PC-9 (cell line): ENCODE measurements around the gene HNRNPK. TPM values are rescaled to one million over a fixed set of nuclear protein-coding genes. Genes with fewer than 3 reads are reported as not detected.

ENCODE experiments used
- BruUV-seq: library from RNA; stranded (reverse); fragments of 400-500 nt; replicated peaks from 2 replicates; lab custom pipeline; 2021; lab: Mats Ljungman, UMichigan
- CTCF ChIA-PET: fragments of 300-600 bp; sonication (Branson Sonifier 250); formaldehyde crosslinking; loops from one replicate; lab custom pipeline; 2022; ENCODE audit warnings: antibody characterized with exemption; lab: Charles Lee
- POLR2A ChIA-PET: fragments of 300-600 bp; sonication (Branson Sonifier 250); formaldehyde crosslinking; loops from one replicate; lab custom pipeline; 2022; ENCODE audit warnings: antibody characterized with exemption; ENCODE audit not compliant: unreplicated experiment; lab: Charles Lee
- DNase-seq, 2 experiments: peaks; one replicate each; pipeline versions ENCODE4 v3.0.0 to v3.0.0-alpha.2; 2015 to 2022; ENCODE audit warnings: mixed read lengths in 1 of 2
- H2AFZ ChIP-seq: fragments of 200-600 bp; sonication (generic); 2 replicates; pipeline ENCODE4 v1.8.1; 2017; ENCODE audit warnings: antibody characterized with exemption
- H3F3A ChIP-seq: fragments of 200-600 bp; sonication (generic); 2 replicates; pipeline ENCODE4 v1.8.1; 2017; ENCODE audit warnings: antibody characterized with exemption, mild to moderate bottlenecking, low read depth; ENCODE audit not compliant: insufficient read depth
- H3K27ac ChIP-seq: fragments of 200-600 bp; sonication (generic); 2 replicates; pipeline ENCODE4 v1.6.1; 2016; ENCODE audit warnings: mixed run types
- H3K27me3 ChIP-seq: fragments of 200-600 bp; sonication (generic); 2 replicates; pipeline ENCODE4 v1.6.1; 2016; ENCODE audit warnings: low read depth, mixed run types; ENCODE audit not compliant: insufficient read depth
- H3K36me3 ChIP-seq: fragments of 200-600 bp; sonication (generic); 2 replicates; pipeline ENCODE4 v1.6.1; 2016; ENCODE audit warnings: low read depth, mixed run types
- H3K4me1 ChIP-seq: fragments of 200-600 bp; sonication (generic); replicated peaks from 2 replicates; pipeline ENCODE4 v1.6.1; 2016; ENCODE audit warnings: mixed run types; ENCODE audit not compliant: insufficient read depth
- H3K4me2 ChIP-seq: fragments of 200-600 bp; sonication (generic); 2 replicates; pipeline ENCODE4 v1.6.1; 2017; ENCODE audit warnings: mixed run types
- H3K4me3 ChIP-seq: fragments of 200-600 bp; sonication (generic); 2 replicates; pipeline ENCODE4 v1.6.1; 2016; ENCODE audit warnings: mixed run types
- H3K79me2 ChIP-seq: fragments of 200-600 bp; sonication (generic); 2 replicates; pipeline ENCODE4 v1.6.1; 2017; ENCODE audit warnings: low read depth, mixed run types
- H3K9me2 ChIP-seq: fragments of 200-600 bp; sonication (generic); 2 replicates; pipeline ENCODE4 v1.8.1; 2017; ENCODE audit warnings: mild to moderate bottlenecking; ENCODE audit not compliant: insufficient read depth
- H3K9me3 ChIP-seq: fragments of 200-600 bp; sonication (generic); 2 replicates; pipeline ENCODE4 v1.8.1; 2016; ENCODE audit warnings: low read depth; ENCODE audit not compliant: insufficient read depth
- H4K20me1 ChIP-seq: fragments of 200-600 bp; sonication (generic); 2 replicates; pipeline ENCODE4 v1.8.1; 2017; ENCODE audit not compliant: insufficient read depth
- EZH2 ChIP-seq: fragments of 200-600 bp; sonication (generic); IDR thresholded peaks from 2 replicates; pipeline ENCODE4 v1.8.0; 2017; ENCODE audit warnings: antibody characterized with exemption, low read depth
- intact Hi-C: fragments of 100-400 bp; cut with micrococcal nuclease; formaldehyde crosslinking; loops from one replicate; pipeline ENCODE4 v1.10.0; 2022; ENCODE audit not compliant: unreplicated experiment
- total RNA-seq: library from RNA; stranded (reverse); gene quantifications from 2 replicates; pipeline ENCODE4 v1.2.3, GENCODE V29; 2021
- TF ChIP-seq, protein P1 (sequence below): fragments of 200-600 bp; sonication (generic); conservative IDR thresholded peaks from 2 replicates; pipeline ENCODE4 v1.6.1; 2017; ENCODE audit warnings: mixed run types, antibody characterized with exemption, mild to moderate bottlenecking, moderate library complexity

HNRNPK gene
- total RNA-seq, 1 experiment from 2014 or later, result 583 TPM

GRCh38 chr9:83930881-83931280, 49.1 kb downstream of the HNRNPK start:
- H3K27me3 ChIP-seq, result no peaks in the 10 kb centered on the region
- no peak overlapping the region for H3K4me3 ChIP-seq
- no peaks in the 10 kb centered on the region for H3K9me3 ChIP-seq
- intact Hi-C loops, result no loop called here
- no peaks in the 10 kb centered on the region for H3K36me3 ChIP-seq
- peaks cover 23% of the 10 kb centered on the region for H3K4me1 ChIP-seq
- no TSS peak for BruUV-seq
- H3K4me2 ChIP-seq, result no peak overlapping the region
- no peaks in the 10 kb centered on the region for H3K79me2 ChIP-seq
- ChIA-PET CTCF (interaction anchor here (1.2 kb wide), 1 partner anchor 330 kb away, joined by 4 read pairs; no protein-coding TSS in a partner anchor), POLR2A (no interaction called here)
- no peak for DNase-seq
- no peak overlapping the region for H2AFZ ChIP-seq
- no peaks in the 10 kb centered on the region for H4K20me1 ChIP-seq
- TF ChIP-seq EZH2, result no peak
- TF ChIP-seq, protein P1, sequence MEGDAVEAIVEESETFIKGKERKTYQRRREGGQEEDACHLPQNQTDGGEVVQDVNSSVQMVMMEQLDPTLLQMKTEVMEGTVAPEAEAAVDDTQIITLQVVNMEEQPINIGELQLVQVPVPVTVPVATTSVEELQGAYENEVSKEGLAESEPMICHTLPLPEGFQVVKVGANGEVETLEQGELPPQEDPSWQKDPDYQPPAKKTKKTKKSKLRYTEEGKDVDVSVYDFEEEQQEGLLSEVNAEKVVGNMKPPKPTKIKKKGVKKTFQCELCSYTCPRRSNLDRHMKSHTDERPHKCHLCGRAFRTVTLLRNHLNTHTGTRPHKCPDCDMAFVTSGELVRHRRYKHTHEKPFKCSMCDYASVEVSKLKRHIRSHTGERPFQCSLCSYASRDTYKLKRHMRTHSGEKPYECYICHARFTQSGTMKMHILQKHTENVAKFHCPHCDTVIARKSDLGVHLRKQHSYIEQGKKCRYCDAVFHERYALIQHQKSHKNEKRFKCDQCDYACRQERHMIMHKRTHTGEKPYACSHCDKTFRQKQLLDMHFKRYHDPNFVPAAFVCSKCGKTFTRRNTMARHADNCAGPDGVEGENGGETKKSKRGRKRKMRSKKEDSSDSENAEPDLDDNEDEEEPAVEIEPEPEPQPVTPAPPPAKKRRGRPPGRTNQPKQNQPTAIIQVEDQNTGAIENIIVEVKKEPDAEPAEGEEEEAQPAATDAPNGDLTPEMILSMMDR, result no peak
- H3K27ac ChIP-seq, result no peak overlapping the region
- peaks cover 14% of the 10 kb centered on the region; the same call in 1 of the 2 replicates for H3F3A ChIP-seq
- H3K9me2 ChIP-seq, result no peaks in the 10 kb centered on the region

DNA sequence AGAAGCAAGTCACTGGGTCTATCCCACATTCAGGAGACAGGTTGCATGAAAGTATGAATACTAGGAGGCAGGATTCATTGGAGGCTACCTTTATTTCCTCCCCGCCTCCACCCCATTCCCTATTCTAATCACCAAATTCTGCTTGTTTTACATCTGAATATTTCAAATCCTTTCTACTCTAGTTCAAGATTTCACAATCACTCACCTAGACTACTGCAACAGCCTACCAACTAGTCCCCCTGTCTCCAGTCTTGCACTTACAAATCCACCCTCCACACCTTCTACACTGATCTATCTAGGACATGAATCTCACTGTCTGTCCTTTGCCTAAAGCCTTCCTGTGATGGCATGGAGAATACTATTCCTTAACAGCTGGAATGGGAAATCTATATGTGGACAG, 52.4 kb downstream of the HNRNPK start:
- DNase-seq, result no peak
- TF ChIP-seq EZH2, result no peak
- TF ChIP-seq, protein P1, result no peak
- Histone ChIP-seq H3K4me2 (no peak overlapping the region), H3K27me3 (no peaks in the 10 kb centered on the region), H3K36me3 (no peaks in the 10 kb centered on the region), H4K20me1 (no peaks in the 10 kb centered on the region), H3F3A (no peaks in the 10 kb centered on the region), H3K27ac (no peak overlapping the region), H3K9me3 (no peaks in the 10 kb centered on the region), H3K4me3 (no peak overlapping the region), H3K79me2 (no peaks in the 10 kb centered on the region), H3K4me1 (no peaks in the 10 kb centered on the region), H2AFZ (no peak overlapping the region), H3K9me2 (no peaks in the 10 kb centered on the region)
- ChIA-PET CTCF (no interaction called here), POLR2A (no interaction called here)
- no TSS peak for BruUV-seq
- intact Hi-C loops, result no loop called here

- peaks cover 13% of the 10 kb centered on the region for H3K4me1 ChIP-seq
- peaks cover 12% of the 10 kb centered on the region for H3K79me2 ChIP-seq
- peak; percentile 91 to 100 for DNase-seq
- H2AFZ ChIP-seq, result peak within 1 kb of the TSS; percentile 93
- TF ChIP-seq, protein P1, result no peak; the same call in 1 of the 2 replicates
- TF ChIP-seq EZH2, result no peak
- peak within 1 kb of the TSS; percentile 69 for H3K27ac ChIP-seq
- peaks cover 13% of the 10 kb centered on the region; the same call in 1 of the 2 replicates for H3F3A ChIP-seq
- ChIA-PET POLR2A (interaction anchor here (0.5 to 0.9 kb wide), 6 partner anchors 14 to 357 kb away, joined by 3 to 4 read pairs (median 4); a partner anchor contains a TSS), CTCF (interaction anchor here (0.5 to 1.0 kb wide), 3 partner anchors 181 to 586 kb away, joined by 4 to 6 read pairs (median 4); no protein-coding TSS in a partner anchor)
- no peaks in the 10 kb centered on the region for H3K27me3 ChIP-seq
- H4K20me1 ChIP-seq, result no peaks in the 10 kb centered on the region
- peak within 1 kb of the TSS; percentile 56 for H3K4me3 ChIP-seq
- no peaks in the 10 kb centered on the region for H3K9me2 ChIP-seq
- BruUV-seq, result TSS peak; percentile 100
- H3K36me3 ChIP-seq, result peaks cover 7% of the 10 kb centered on the region
- intact Hi-C loops, result loop anchor here (1.0 to 5.0 kb wide), 6 partner anchors 13 to 396 kb away; partner anchors contain the start of genes HNRNPK, IDNK and RMI1
- H3K9me3 ChIP-seq, result no peaks in the 10 kb centered on the region; the same call in 1 of the 2 replicates
- H3K4me2 ChIP-seq, result peak within 1 kb of the TSS; percentile 87
Observed at GRCh38 chr9:83920927-83921707, 58.9 kb downstream of the HNRNPK start, which contains the start of gene KIF27. KIF27 (minus strand) TSS chr9:83921432; CDS start chr9:83915591, 5,841 bp downstream.
